Neural progenitor cell (in vitro differentiated cells): Measurements from ENCODE around the gene MRGPRG. TPM values are rescaled to one million over a fixed set of nuclear protein-coding genes. Genes with fewer than 3 reads are reported as not detected.

Experiments used
- DNase-seq: peaks from one replicate; pipeline ENCODE4 v3.0.0-alpha.2; 2016; ENCODE audit warnings: low spot score
- H2AFZ ChIP-seq: fragments of 200-600 bp; sonication (generic); replicated peaks from 2 replicates; pipeline ENCODE4 v1.6.1; 2016; ENCODE audit warnings: antibody characterized with exemption
- H3F3A ChIP-seq: fragments of 200-600 bp; sonication (generic); 2 replicates; pipeline ENCODE4 v1.6.1; 2016; ENCODE audit warnings: antibody characterized with exemption, low read depth
- H3K27ac ChIP-seq: fragments of 200-600 bp; sonication (generic); 2 replicates; pipeline ENCODE4 v1.5.1; 2016; ENCODE audit warnings: mild to moderate bottlenecking
- H3K27me3 ChIP-seq: fragments of 200-600 bp; sonication (generic); 2 replicates; pipeline ENCODE4 v1.6.1; 2016; ENCODE audit warnings: mild to moderate bottlenecking, moderate library complexity
- H3K36me3 ChIP-seq: fragments of 200-600 bp; sonication (generic); 2 replicates; pipeline ENCODE4 v1.5.1; 2016
- H3K4me1 ChIP-seq: fragments of 200-600 bp; sonication (generic); 2 replicates; pipeline ENCODE4 v1.6.1; 2016; ENCODE audit warnings: mixed run types
- H3K4me2 ChIP-seq: fragments of 200-600 bp; sonication (generic); 2 replicates; pipeline ENCODE4 v1.6.1; 2016
- H3K4me3 ChIP-seq: fragments of 200-600 bp; sonication (generic); 2 replicates; pipeline ENCODE4 v1.5.1; 2016
- H3K79me2 ChIP-seq: fragments of 200-600 bp; sonication (generic); 2 replicates; pipeline ENCODE4 v1.6.1; 2016; ENCODE audit warnings: low read depth
- H3K9ac ChIP-seq: fragments of 200-600 bp; sonication (generic); 2 replicates; pipeline ENCODE4 v1.6.1; 2016
- H3K9me3 ChIP-seq: fragments of 200-600 bp; sonication (generic); 2 replicates; pipeline ENCODE4 v1.5.1; 2016; ENCODE audit warnings: low read depth
- H4K20me1 ChIP-seq: fragments of 200-600 bp; sonication (generic); 2 replicates; pipeline ENCODE4 v1.6.1; 2016; ENCODE audit warnings: low read depth
- H3K27ac Mint-ChIP-seq: 3 replicates; pipeline ENCODE4 v1.8.0; 2021; ENCODE audit warnings: mixed read lengths
- H3K27me3 Mint-ChIP-seq: 2 replicates; pipeline ENCODE4 v1.8.0; 2022; ENCODE audit warnings: low read depth, mild to moderate bottlenecking, inconsistent platforms, moderate library complexity, mixed read lengths; ENCODE audit not compliant: insufficient read depth
- H3K36me3 Mint-ChIP-seq: 3 replicates; pipeline ENCODE4 v1.8.0; 2021; ENCODE audit warnings: mixed read lengths
- H3K4me1 Mint-ChIP-seq: 3 replicates; pipeline ENCODE4 v1.8.0; 2021; ENCODE audit warnings: mixed read lengths
- H3K4me3 Mint-ChIP-seq: 3 replicates; pipeline ENCODE4 v1.8.0; 2021; ENCODE audit warnings: mild to moderate bottlenecking, moderate library complexity, mixed read lengths
- H3K9me3 Mint-ChIP-seq: 3 replicates; pipeline ENCODE4 v1.8.0; 2020; ENCODE audit warnings: mixed read lengths
- EZH2 ChIP-seq: fragments of 200-600 bp; sonication (generic); IDR thresholded peaks from 2 replicates; pipeline ENCODE4 v1.6.1; 2017; ENCODE audit warnings: antibody characterized with exemption, mild to moderate bottlenecking, moderate library complexity
- EZH2phosphoT487 ChIP-seq: fragments of 200-600 bp; sonication (generic); IDR thresholded peaks from 2 replicates; pipeline ENCODE4 v1.6.1; 2017; ENCODE audit warnings: antibody characterized with exemption
- total RNA-seq: library from RNA; depleted of rRNA; stranded (reverse); fragments of >200 nt; gene quantifications from 2 replicates; pipeline ENCODE4 v1.2.3, GENCODE V29; 2015; ENCODE audit warnings: low replicate concordance
- TF ChIP-seq, protein P1 (sequence below): fragments of 200-600 bp; sonication (generic); IDR thresholded peaks from 2 replicates; pipeline ENCODE4 v1.5.1; 2017; ENCODE audit warnings: antibody characterized with exemption, mild to moderate bottlenecking

The MRGPRG gene
- total RNA-seq, 1 donor from 2014 or later = not detected

DNA sequence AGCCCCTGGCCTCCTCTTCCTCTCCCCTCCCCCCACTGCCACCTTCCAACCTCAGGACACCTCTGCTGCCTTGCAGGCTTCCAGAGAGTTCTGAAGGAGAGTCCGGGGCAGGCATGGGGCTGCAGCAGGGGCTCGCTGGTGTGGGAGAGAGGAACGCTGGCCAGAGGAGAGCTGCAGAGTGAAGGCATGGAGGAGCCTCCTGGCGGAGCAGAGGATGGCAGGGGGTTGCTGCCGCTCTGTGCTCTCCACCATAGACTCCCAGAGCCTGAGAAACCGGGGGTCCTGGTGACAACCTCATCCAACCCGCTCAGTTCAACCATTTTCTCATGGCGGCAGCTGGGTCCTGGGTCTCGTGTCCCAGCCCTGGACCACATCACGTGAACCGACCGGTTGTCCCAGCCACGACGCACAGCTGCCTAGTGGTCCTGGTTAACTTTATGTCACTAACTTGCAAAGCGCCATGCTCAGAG lies 17.5 kb downstream of the MRGPRG start:
- Mint-ChIP-seq H3K4me1 (peaks cover 6% of the 10 kb centered on the region), H3K27me3 (peaks cover 20% of the 10 kb centered on the region), H3K4me3 (no peak overlapping the region), H3K36me3 (no peaks in the 10 kb centered on the region), H3K27ac (no peak overlapping the region), H3K9me3 (no peaks in the 10 kb centered on the region)
- H2AFZ ChIP-seq = no peak overlapping the region
- TF ChIP-seq, protein P1, sequence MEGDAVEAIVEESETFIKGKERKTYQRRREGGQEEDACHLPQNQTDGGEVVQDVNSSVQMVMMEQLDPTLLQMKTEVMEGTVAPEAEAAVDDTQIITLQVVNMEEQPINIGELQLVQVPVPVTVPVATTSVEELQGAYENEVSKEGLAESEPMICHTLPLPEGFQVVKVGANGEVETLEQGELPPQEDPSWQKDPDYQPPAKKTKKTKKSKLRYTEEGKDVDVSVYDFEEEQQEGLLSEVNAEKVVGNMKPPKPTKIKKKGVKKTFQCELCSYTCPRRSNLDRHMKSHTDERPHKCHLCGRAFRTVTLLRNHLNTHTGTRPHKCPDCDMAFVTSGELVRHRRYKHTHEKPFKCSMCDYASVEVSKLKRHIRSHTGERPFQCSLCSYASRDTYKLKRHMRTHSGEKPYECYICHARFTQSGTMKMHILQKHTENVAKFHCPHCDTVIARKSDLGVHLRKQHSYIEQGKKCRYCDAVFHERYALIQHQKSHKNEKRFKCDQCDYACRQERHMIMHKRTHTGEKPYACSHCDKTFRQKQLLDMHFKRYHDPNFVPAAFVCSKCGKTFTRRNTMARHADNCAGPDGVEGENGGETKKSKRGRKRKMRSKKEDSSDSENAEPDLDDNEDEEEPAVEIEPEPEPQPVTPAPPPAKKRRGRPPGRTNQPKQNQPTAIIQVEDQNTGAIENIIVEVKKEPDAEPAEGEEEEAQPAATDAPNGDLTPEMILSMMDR = no peak
- TF ChIP-seq EZH2 (no peak), EZH2phosphoT487 (no peak)
- H3K27me3 ChIP-seq = peaks cover 48% of the 10 kb centered on the region
- no peaks in the 10 kb centered on the region for H3K79me2 ChIP-seq
- no peaks in the 10 kb centered on the region for H4K20me1 ChIP-seq
- no peak overlapping the region for H3K4me3 ChIP-seq
- peaks cover 7% of the 10 kb centered on the region for H3K4me1 ChIP-seq
- no peak for DNase-seq
- H3K4me2 ChIP-seq = no peak overlapping the region
- H3K36me3 ChIP-seq = no peaks in the 10 kb centered on the region
- no peaks in the 10 kb centered on the region for H3F3A ChIP-seq
- no peak overlapping the region for H3K27ac ChIP-seq
- H3K9me3 ChIP-seq = no peaks in the 10 kb centered on the region
- no peak overlapping the region for H3K9ac ChIP-seq

DNA sequence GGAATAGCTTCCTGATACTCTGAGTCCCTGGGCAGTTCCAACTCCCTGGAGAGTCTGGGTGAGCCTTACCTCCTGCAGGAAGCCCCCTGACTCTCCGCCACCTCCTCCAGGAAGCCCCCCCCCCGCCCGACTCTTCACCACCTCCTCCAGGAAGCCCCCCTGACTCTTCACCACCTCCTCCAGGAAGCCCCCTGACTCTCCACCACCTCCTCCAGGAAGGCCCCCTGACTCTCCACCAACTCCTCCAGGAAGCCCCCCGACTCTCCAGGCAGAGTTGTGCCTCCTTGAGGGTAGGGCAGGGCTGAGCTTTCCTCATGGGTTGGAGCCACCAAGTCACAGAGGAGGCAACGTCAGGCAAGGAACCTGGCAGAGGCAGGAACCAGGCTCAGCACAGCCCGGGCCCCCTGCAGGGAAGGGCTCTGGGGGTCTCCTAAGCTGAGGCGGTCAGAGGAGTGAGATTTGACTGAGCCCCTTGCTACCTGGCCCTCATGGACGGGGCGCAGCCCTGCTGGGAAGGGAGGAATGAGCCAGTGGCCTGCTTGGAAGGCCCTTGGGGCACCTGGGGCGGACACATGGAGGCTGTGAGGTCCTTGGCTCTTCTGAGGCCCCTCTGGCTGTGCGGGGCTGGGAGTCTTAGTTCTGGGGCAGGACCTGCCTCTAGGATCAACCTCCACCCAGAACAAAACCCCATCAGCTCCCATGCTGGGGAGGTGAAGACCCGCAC lies 18.1 kb downstream of the MRGPRG start:
- no peaks in the 10 kb centered on the region for H3K36me3 Mint-ChIP-seq
- no peaks in the 10 kb centered on the region for H4K20me1 ChIP-seq
- peaks cover 20% of the 10 kb centered on the region for H3K27me3 Mint-ChIP-seq
- H3K4me3 Mint-ChIP-seq = no peak overlapping the region
- no peaks in the 10 kb centered on the region for H3K9me3 Mint-ChIP-seq
- H3K27me3 ChIP-seq = peaks cover 44% of the 10 kb centered on the region
- H3K27ac ChIP-seq = no peak overlapping the region
- no peak overlapping the region for H3K9ac ChIP-seq
- no peak overlapping the region for H2AFZ ChIP-seq
- H3K36me3 ChIP-seq = no peaks in the 10 kb centered on the region
- no peaks in the 10 kb centered on the region for H3K9me3 ChIP-seq
- no peak overlapping the region for H3K4me2 ChIP-seq
- DNase-seq = no peak
- H3F3A ChIP-seq = no peaks in the 10 kb centered on the region
- peaks cover 7% of the 10 kb centered on the region for H3K4me1 ChIP-seq
- H3K4me3 ChIP-seq = no peak overlapping the region
- TF ChIP-seq EZH2 (no peak), EZH2phosphoT487 (no peak)
- TF ChIP-seq, protein P1 = no peak
- H3K27ac Mint-ChIP-seq = no peak overlapping the region
- H3K4me1 Mint-ChIP-seq = peaks cover 10% of the 10 kb centered on the region
- H3K79me2 ChIP-seq = no peaks in the 10 kb centered on the region

DNA sequence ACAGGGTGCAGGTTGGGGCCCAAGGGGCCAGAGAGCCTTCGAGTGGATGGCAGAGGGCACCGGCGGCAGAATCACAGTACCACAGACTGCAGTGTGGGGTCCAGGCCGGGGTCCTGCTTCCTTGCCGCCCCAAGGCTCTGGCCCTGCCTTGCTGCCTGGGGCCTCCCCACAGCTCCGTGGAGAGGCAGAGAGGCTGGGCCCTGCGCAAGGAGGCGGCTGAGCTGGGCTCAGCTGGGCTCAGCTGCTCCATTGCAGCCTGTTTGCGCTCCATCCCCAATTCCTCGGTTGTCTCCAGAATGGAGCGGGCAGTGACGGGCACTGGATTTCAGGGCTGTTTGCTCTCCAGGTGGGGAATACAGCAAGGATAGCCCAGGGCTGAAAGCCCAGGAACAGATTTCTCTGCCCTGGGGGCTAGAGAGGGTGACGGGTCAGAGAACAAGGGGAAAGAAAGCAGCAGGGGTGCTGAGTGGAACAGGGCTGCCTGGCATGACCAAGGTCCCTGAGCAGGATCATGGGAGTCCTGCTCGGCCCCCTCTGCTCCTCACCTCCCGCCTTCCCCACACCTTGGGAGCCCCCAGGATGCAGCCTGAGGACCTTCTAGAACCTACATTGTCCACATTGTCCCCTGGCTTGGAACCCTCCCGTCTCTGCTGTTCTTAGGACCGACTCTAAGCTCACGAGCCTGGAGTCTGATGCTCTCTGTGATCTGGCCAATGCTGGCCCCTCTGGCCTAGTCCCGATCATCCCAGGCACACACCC lies 18.9 kb downstream of the MRGPRG start:
- H3K27ac ChIP-seq = no peak overlapping the region
- Mint-ChIP-seq H3K27me3 (peaks cover 12% of the 10 kb centered on the region), H3K9me3 (no peaks in the 10 kb centered on the region), H3K4me3 (no peak overlapping the region), H3K36me3 (no peaks in the 10 kb centered on the region), H3K27ac (no peak overlapping the region), H3K4me1 (peaks cover 7% of the 10 kb centered on the region)
- no peaks in the 10 kb centered on the region for H4K20me1 ChIP-seq
- H3K4me1 ChIP-seq = peaks cover 7% of the 10 kb centered on the region
- TF ChIP-seq EZH2phosphoT487 = no peak
- TF ChIP-seq EZH2 = no peak
- no peak overlapping the region for H3K9ac ChIP-seq
- no peak overlapping the region for H3K4me3 ChIP-seq
- no peak for DNase-seq
- peaks cover 35% of the 10 kb centered on the region for H3K27me3 ChIP-seq
- no peak overlapping the region for H3K4me2 ChIP-seq
- H3K9me3 ChIP-seq = no peaks in the 10 kb centered on the region
- H3F3A ChIP-seq = no peaks in the 10 kb centered on the region
- no peaks in the 10 kb centered on the region for H3K36me3 ChIP-seq
- no peak overlapping the region for H2AFZ ChIP-seq
- H3K79me2 ChIP-seq = no peaks in the 10 kb centered on the region
